NOMO-1 treated with dmso at 0.1 percent for 144 hours (cell line): ENCODE data around the gene LRRC30.

ENCODE experiments used
- DNase-seq: peaks from one replicate; lab custom pipeline; 2025; ENCODE audit not compliant: unreplicated experiment; lab: John Stamatoyannopoulos, UW

LRRC30 gene

DNA sequence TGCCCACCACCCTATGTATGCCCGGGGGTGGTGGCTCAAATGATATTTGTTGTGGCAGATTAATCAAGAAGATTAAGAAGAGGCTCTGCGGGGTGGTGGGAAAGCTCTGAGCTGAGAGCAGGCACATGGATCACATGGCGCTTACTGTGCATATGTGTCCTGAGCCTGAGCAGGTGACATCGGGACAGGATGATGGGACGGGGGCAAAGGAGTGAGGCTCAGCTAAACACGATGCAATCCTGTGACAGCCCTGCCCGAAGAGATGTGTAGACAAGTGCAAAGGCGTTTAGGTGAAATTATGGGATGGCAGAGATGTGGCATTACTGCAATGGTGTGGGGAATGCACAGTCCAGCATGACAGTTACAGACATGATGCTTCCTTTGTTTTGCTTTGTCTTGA, 6.0 kb downstream of the LRRC30 start:
- DNase-seq = no peak

DNA sequence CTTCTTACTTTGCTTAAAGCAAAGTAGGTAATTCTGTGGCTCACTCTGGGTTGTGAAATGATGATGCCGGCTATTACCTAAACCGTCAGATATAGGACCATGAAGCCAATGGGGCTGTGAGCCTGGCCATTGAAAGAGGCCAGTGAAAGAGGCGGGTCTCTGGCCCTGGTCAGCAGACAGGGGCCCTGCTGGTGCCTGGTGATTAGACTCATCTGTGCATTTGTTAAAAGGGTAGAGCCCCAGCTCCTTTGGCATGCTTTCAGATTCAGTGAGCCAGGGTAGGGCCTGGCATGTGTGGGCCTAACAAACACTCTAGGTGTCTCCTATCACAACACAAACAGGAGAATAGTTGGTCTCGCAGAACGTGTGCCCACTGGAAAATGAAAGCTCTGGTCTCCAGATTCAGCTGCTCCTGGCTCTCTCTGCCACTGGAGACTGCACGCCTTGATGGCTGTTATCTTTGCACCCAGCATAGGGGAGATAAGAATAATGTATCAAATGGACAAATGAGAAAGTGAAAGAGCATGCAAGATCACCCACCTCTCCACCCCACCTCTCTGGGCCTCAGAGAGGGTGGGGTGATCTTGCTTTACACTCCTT, 6.9 kb downstream of the LRRC30 start:
- no peak for DNase-seq

DNA sequence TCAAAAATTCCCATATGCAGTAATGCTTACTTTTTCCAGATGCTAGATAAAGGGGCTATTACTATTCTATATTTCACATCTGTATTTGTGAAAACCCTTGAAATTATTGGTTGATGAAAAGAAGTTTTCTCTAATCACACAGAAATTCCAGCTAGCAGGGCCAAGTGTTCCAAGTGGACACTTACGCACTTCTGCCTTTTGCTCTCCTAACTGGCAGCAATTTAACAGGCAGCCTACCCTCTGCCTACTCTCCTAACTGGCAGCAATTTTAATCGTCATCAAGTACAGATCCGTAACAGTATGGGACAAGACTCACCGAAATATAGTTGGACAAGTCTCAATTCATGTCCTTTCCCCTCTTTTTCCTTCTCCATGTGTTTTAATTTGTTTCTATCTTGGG, 12.0 kb downstream of the LRRC30 start:
- DNase-seq = no peak

GRCh38 chr18:7248877-7249276, 18.0 kb downstream of the LRRC30 start:
- DNase-seq = no peak

- no peak for DNase-seq
Observed at GRCh38 chr18:7254163-7254562, 23.3 kb downstream of the LRRC30 start.

DNA sequence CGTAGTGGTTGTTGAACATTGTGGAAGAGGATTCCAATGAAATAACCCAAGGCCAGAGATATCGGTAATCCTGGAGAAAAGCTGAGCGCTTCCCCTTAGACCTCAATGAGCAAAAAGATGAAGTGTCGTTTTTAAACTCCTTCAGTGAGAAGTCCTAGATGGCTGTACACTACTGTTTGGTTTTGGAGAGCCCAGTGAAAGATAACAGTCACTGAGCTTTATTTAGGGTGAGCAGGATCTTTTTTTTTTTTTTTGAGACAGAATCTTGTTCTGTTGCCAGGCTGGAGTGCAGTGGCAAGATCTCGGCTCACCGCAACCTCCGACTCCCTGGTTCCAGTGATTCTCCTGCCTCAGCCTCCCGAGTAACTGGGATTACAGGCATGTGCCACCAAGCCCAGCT, 24.2 kb downstream of the LRRC30 start:
- DNase-seq = no peak

DNA sequence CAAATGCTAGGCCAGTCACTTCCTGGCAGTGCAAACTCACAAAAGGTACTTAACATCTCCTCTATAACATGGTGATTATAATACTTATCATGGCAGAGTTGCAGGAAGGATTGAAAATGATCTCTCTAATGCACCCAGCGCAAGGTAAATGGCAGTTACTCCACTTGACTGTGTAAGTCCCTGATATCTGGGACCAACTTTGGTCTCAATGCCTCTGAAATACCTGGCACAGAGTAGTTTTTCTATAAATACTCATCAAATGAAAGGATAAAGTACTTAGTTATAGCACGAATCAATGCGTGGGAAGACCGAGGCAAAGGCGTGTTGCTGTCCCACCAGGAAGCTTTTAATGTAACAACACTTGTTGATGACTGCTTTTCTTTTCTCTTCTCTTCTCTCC, 24.8 kb downstream of the LRRC30 start:
- no peak for DNase-seq

DNA sequence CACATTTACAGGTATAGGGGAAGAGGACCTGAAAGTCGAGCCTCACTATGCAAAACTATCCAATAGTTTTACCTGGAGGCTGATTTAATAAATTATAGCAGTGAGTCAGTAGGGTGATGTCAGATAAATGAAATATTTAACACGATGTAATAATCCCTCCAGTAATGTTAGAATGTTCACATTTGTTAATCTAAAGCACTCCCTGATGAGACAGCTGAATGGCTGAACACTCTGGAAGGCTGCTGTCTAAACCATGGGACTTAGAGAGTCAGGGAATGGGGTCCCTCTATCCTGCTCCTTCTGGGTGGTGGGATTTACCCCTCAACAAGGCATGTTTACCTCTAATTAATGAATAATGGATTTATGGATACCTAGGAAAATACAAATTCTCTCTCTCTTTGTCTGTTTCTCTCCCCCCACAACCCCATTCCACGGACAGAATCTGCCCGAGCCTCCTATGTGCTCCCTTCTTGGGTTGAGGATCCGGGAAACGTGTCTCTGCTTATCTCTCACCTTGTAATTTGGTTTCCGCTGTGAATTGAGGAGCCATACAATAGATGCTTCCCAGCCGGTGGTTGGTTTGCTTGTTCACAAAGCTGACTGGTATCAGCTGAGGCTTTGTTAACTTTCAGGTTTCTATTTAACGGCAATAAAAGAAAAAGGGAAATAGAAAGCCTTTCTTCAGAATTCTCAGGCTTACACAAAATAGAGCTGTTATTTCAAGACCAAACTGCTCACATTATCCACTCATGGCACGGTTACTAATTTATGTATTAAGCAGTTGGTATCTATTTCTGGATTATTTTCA, 25.9 kb downstream of the LRRC30 start:
- DNase-seq = no peak

DNA sequence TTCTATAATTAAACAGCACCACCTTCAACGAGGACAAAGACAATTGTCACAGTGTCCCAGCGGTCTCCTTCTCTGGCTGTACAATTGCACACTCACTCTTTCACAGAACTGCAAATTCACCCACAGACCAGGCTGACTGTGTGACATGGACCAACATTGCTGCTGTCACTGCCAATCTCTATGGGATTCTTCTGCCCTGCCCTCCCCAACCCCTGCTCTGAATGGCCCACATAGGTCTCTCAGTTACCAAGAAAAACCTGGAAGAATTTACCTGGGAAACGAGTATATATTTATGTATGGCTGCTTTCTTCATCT, 26.5 kb downstream of the LRRC30 start:
- DNase-seq = no peak

GRCh38 chr18:7259475-7259874, 28.6 kb downstream of the LRRC30 start:
- no peak for DNase-seq

DNA sequence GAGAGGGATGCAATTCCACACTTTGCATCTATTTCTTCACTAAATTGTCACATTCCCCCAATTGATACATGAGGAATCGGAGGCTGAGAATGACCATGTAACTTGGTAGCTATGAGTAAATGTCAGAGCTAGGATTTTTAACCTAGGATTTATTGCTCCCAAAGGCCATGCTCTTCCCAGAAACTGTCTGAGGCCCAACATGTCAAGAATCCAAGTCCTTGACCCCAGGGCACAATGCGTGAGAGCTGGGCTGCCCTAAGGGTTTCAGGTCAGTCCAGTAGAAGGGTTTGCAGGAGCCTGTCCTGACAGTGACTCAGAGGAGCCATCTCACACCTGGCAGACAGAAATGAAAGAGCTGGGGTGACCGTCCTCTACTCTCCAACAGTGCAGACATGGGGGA, 30.3 kb downstream of the LRRC30 start:
- no peak for DNase-seq

DNA sequence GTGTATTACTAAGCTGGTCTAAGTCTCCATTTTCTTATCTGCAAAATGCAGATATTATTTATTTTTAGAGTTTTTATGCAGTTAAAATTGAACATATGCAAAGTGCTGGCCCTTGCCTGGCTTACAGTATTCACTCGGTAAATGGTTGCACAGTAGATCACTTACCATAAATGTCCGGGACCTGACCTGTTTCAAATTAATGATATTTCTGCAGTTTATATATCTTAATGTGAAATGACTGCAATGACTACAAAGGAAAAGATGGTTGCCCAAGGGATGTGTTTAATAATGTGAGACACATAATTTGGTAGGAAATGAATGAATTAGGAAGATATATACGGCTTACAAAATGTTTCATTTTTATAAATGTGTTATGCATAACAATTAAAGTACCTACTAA, 37.1 kb downstream of the LRRC30 start:
- no peak for DNase-seq

DNA sequence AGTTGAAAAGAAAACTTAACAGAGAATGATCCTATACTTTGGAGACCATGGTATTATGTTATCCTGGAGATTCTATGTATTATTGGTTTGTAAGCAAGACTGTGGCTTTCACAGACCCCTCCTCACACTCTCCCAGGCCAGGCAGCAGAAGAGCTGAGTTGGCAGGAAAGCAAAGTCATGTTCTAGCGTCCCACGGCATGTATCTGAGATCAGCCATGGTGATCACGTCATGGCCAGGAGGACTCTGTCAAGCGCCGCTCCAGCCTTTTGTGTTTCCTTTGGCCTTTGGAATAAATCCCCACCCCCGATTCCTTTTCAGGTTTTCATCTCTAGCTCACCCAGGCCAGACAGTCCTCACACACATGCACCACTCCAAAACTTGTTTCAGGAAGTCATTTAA, 39.1 kb downstream of the LRRC30 start:
- DNase-seq = no peak

DNA sequence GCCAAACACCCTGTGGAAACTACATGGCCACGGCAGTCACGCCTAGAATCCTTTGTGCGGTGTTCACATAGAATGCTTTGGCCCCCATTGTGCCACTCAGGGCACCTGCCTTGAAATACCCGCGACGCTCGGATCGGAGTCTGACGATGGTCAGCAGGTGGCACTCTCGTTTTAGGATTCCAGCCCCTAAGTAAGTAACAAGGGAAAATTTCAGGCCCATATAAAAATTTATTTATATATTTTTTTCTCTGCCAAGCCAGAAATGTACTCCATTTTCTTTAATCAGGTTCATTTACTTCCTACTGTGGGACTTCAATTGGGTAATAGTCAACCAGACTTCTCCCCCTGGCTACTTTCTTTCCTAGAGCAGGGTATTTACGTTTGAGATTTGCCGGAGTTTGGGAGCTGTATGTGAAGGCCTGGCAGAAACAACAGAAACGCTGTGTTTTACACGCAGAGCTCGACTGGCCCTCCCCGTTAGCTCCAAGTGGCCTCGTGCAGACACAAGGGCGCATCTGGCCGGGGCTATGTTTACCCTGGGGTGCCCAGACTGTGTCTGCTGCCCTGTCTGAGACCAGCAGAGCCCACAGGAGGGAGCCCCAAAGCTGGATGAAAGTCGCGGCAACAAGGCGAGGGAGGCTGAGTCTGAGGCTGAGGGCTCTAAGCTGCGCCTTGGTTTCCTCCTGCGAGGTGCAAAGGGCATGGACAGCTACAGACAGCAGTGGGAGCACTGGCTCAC, 41.6 kb downstream of the LRRC30 start:
- DNase-seq = no peak

GRCh38 chr18:7273301-7273921, 42.5 kb downstream of the LRRC30 start:
- no peak for DNase-seq

DNA sequence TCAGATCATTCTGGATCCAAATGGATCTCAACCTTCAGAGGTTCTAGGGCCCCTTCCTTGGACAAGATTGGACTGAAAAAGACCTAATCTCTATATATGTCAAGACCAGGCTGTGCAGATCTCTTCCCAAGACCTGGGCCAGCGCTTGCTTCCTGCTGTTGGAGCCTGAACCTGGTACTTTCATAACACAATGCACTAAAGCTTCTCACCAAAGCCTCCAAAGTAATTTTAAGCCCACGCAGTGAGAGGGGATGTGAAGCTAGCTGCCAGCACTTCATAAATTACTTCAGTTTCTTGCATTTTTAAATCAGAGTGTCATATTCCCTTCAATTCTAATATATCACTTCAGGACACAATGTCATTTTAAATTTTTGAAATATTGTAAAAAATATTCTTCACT, 50.7 kb downstream of the LRRC30 start:
- no peak for DNase-seq
